Activated gamma-delta T cell treated with anti-CD3 and anti-CD28 coated beads, Interleukin-2, amount 50 U/mL, for 16 hours (primary cell): Measurements from ENCODE around the gene TBX21.
A peak's percentile ranks its signal among the peaks of the same experiment; 100 is the strongest.

Experiments
- DNase-seq: peaks from one replicate; pipeline ENCODE4 v3.0.0-alpha.2; 2020; ENCODE audit warnings: low read depth

Gene TBX21

GRCh38 chr17:47713980-47714700, 18.9 kb upstream of the TBX21 start:
- no peak for DNase-seq

DNA sequence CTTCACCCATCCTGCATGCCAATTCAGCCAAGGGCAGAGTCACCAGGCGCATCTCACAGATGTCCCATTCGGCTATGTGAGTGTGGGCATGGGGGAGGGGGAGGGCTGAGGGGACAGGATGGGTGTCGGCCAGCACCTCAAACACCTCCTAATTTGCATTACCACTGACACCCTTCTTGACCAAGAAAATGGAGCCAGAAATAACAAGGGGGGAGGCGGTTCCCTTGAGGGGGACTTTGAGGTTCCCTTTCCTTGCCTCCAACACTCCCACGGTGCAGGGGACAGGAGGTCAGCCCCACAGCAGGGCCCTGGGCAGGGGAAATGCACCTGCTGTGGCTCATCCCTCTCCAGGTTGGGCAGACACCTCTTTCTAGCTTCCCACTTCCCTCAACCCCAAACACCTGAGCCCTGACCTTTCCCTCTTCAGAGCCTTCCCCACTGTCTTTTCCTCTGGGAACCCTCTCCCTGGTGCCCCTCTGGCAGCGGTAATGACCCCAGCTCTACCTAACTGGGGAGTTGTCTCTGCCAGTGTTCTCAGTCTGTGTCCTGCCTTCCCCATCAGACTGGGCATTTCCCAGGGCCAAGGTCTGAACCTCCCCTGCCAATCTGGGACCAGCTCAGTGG, 18.2 kb upstream of the TBX21 start:
- no peak for DNase-seq

GRCh38 chr17:47715669-47716325, 17.2 kb upstream of the TBX21 start:
- no peak for DNase-seq

DNA sequence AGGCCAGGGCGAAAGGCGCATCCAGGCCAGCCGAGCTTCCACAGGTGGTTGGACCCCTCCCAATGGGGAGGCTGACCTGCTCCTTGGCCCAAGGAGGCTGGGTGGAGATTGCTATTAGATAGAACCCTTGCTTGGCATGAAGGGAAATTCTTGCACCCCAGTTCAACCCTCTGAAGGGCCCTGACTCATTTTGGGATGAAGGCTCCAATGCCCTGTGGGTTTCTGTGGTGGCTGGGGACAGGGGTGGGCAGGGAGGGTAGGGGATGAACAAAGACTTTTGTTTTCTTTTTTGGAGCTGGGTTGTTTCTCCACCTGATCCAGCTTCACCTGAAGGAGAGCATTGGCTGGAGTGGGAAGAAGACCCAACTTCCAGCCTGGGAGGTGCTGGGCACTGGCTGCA, 16.7 kb upstream of the TBX21 start:
- DNase-seq = no peak

GRCh38 chr17:47717261-47717697, 15.8 kb upstream of the TBX21 start:
- no peak for DNase-seq

- DNase-seq = no peak
Observed at GRCh38 chr17:47717979-47718621, 14.9 kb upstream of the TBX21 start.

DNA sequence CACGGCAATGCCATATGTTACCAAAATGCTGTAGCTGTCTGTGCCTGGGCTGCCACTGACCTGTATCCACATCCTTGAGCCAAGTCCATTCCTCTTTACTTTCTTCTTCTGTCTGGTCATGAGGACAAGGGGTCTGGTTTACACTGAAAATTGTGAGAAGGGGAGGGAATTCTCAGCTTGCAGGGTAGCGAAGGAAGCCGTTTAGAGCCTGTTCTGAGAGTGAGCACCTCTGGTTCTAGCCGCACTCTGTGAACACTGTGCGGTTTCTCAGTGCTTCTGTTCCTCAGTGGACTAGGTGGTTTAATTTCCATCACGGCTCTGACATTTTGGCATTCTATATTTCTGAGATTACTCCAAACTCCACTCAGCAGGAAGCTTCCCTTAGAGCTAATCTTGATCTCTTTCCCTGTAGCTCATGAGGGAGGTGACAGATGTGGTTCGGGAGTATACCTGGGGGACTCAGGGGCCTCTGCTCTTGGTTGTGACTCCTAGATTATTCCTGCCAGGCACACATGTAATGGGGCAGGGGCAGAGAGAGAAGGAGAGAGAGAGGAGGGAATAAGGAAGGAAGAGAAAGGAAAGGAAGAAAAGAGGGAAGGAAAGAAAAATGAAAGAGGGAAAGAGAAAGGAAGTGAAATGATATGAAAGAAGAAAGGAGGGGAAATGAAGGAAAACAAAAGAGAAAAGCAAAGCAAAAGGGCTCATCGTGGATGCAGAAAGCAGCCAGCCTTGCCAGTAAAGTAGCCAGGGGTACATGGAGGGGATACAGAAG, 14.2 kb upstream of the TBX21 start:
- DNase-seq = no peak

GRCh38 chr17:47719411-47720152, 13.5 kb upstream of the TBX21 start:
- DNase-seq = peak; percentile 58

DNA sequence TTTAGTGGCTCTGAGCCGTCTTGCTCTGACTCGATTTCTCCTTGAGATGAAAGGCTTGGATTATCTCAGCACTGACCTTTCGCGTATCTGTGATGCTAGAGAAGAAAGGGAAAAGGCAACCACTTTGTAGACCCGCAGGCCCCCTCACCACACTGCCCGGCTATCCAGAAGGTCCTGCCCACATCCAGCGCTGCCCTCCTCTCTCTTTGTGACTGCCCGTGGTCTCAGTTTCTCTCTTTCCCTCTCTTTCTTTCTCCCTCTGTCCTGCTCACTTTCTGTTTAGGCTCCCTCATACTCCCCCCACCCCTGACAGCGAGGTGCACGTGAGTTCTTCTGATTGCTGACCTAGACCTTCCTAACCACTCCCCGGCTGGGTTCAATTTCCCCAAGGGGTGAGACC, 12.8 kb upstream of the TBX21 start:
- no peak for DNase-seq

- DNase-seq = peak; percentile 89
Observed at GRCh38 chr17:47720754-47721533, 12.1 kb upstream of the TBX21 start.

DNA sequence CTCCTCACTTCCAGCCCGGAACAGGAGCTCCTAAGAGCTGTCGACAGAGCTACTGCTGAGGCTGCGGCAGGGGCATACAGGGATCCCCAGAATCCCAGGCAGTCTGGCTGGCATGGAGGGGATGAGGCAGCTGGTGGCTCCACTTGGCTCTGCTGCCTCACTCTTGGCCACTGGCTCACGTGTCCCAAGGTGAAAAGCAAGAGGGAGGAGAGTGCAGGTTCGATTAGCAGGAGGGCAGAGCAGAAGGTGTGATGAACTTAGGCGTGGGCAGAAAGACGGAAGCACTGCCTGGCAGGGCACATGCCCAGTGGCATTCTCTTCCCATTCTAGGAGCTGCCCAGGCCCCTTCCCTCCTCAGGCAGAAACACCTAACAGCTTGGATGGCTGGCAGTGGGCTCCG, 11.3 kb upstream of the TBX21 start:
- no peak for DNase-seq

DNA sequence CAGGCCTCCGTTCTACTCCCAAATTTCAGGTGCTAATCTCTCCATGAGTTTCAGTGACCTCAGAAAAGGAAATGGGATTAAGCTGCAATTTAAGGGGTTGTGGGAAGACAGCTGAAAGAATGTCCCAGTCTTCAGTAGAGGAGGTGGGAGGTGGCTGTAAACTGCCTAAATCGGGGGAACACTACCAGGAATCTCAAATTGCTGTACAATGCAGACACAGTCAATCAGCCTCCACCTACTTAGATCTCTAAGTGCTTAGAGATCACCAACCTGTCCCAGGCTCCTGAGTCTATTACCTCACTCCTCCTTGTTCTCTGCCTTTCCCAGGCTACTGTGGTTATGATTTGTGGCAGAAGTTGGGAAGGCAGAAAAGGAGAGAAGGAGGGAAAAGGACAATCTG, 8.3 kb upstream of the TBX21 start:
- DNase-seq = no peak

GRCh38 chr17:47725446-47726111, 7.5 kb upstream of the TBX21 start:
- no peak for DNase-seq

- no peak for DNase-seq
Observed at GRCh38 chr17:47726796-47727703, 6.0 kb upstream of the TBX21 start.

DNA sequence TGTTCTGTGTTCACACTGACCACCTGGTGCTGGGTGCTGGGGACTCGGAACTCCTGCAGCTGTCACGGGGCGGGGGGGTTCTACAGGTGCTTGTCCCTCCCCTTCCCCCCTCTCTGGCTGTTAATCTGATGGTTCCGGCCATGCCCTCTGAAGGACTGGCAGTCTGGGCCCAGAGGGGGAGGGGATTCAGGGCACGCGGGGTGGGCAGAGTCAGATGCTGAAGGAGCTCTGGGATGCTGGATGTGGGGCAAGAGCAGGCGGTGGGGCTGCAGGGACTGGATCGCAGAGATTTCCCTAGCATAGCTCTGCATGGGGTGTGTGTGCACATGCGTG, 5.4 kb upstream of the TBX21 start:
- no peak for DNase-seq

DNA sequence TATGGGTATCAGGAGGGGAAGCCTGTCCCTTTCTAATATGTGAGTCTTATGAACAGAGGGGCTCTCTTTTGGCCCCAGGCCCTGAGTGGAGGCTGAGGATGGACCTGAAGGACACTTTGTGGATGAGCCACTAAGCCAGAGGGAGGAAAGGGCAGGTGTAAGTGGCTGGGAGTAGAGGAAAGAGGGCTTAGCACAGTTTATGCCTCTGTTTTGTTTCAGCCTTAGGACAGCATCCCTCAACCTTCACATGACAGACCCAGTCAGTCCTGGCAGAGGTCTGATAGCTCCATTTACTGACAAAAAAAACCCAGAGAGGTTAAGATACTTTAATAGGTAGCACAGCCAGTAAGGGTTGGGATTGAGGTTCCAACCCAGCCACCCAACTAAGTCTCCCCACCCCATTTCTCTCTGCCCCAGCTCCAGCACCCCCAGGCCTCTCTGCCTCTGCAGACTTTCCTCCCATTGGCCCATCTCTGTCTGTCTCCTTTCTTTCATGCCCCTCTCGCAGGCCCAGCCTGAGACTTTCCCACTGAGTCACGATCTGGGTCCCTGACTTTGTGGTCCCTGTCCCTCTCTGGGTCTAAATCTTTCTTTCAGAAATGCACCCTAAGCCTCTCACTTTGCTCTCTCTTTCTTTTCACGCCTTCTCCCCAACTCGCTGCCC, 4.7 kb upstream of the TBX21 start:
- DNase-seq = no peak

DNA sequence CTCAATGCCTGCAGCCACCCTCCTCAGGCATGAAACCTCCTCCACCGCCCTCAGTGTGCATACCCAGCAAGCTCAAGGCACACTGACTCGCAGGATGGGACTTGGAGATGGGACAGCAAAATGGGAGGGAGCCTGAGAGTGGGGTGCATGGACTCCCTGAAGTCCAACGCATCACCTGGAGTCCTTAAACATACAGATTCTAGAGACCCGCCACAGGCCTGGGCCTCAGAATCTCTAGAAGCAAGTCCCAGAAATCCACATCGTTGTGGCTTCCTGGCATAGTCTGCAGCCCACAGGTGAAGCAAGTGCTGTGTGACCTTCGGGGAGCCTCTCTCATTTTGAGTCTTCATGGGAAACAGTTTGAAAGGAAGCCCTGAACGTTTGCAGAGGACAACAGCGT, 3.6 kb upstream of the TBX21 start:
- DNase-seq = no peak

- DNase-seq = no peak
Observed at GRCh38 chr17:47730681-47731080, 2.4 kb upstream of the TBX21 start.

- DNase-seq = no peak
Observed at GRCh38 chr17:47731396-47731795, 1.6 kb upstream of the TBX21 start.
